ENCODE measurements around the gene RHBDL1.
A peak's percentile ranks its signal among the peaks of the same experiment; 100 is the strongest.
"Not testable (repeated sequence)": the region's sequence is repeated elsewhere in the genome, so short reads cannot be mapped to it uniquely, and the experiment has no call there.

RHBDL1 gene

GRCh38 chr16:708019-708418, 32.5 kb downstream of the RHBDL1 start:
- DNase-seq, result no peak

- no peak for DNase-seq
Observed at GRCh38 chr16:708959-709358, 33.5 kb downstream of the RHBDL1 start.

DNA sequence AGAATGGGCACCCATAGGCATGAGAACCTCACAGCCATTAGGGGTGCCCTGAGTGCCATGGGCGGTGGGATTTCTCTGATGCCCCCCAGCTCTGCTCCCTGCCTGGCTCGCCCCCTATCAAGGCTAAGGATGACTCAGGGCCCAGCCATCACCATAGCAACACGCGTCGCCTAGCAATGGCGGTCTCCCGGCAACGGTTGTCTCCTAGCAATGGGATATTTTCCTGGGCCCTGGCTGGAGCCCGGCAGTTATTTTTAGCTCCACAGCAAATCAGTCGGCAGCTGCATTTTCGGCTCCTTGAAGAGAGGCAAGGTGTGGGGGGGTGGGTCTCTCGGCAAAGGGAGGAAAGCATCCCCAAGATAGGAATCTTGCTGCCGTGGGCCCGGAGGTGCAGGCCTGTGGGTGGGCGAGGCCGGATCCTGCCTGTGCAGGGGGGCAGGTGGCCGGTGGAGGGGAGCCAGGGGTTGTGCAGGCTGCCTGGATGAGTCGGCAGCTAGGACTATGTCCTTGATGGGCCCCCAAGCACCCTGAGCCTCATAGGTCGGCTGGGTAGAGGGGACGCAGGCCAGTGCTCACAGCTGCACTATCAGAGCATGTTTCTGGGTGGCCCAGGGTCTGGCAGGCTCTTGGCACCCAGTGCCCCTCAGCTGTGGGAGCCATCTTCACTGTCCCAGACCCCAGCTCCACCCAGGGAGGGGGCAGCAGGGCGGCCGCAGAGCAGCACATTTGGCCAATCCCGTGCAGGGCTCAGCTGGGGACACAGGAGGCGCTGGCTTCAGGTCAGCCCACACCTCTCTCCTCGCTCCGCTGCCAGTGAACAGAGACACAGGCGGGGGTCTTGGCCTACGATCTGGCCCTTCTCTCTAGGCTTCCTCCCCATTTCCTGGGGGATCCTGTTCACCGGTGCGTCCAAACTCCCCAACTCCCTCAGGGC, 34.4 kb downstream of the RHBDL1 start:
- peak; percentile 64 to 75 for DNase-seq

- no peak for DNase-seq
Observed at GRCh38 chr16:710500-711075, 35.1 kb downstream of the RHBDL1 start.

DNA sequence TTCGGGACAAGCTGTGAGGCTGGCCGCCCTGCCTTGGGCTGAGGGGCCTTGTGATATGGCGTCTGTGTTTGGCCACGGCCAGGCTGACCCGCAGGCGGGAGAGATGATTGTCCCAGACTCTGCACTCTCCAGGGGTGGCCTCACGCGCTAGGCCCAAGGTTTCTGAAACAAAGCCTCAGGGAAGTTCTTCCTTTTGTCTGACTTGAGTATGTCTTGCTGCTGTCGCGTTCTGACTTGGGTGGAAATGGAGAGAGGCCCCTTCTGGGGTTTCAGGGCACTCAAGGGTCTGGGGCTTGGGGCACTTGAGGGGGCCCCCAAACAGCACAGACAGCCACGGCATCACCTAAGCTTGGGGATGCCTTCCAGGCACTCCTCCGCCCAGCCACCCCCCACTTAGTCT, 35.6 kb downstream of the RHBDL1 start:
- DNase-seq, result no peak

GRCh38 chr16:711548-712320, 36.3 kb downstream of the RHBDL1 start:
- DNase-seq, result peak in 1 of 2 donors; percentile 63

GRCh38 chr16:712740-713250, 37.3 kb downstream of the RHBDL1 start:
- not testable (repeated sequence) for DNase-seq

DNA sequence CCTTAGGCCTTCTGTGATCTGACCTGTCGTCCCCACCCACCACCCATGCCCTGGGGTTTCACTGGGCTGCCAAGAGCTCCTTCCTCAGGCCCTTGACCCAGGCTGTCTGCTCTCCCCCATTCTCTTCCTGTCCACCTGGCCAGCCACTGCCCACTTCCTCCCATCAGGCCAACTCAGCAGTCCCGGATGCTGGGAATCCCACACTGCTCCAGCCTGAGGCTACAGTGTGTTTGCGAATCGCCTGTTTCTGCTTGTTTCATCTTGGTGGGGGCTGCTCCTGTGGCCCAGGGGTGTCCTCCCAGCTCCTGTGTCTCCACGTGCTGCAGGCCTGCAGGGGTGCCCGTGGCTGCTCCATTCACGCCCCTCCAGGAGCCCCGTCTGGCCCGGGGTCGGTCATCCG, 38.6 kb downstream of the RHBDL1 start:
- DNase-seq, result no peak

- DNase-seq, result peak; percentile 82 to 86
Observed at GRCh38 chr16:714558-715476, 39.3 kb downstream of the RHBDL1 start, which contains the start of gene METRN. TSS of gene METRN (plus strand) at chr16:715118. CDS start at chr16:715290, 172 bp downstream.

DNA sequence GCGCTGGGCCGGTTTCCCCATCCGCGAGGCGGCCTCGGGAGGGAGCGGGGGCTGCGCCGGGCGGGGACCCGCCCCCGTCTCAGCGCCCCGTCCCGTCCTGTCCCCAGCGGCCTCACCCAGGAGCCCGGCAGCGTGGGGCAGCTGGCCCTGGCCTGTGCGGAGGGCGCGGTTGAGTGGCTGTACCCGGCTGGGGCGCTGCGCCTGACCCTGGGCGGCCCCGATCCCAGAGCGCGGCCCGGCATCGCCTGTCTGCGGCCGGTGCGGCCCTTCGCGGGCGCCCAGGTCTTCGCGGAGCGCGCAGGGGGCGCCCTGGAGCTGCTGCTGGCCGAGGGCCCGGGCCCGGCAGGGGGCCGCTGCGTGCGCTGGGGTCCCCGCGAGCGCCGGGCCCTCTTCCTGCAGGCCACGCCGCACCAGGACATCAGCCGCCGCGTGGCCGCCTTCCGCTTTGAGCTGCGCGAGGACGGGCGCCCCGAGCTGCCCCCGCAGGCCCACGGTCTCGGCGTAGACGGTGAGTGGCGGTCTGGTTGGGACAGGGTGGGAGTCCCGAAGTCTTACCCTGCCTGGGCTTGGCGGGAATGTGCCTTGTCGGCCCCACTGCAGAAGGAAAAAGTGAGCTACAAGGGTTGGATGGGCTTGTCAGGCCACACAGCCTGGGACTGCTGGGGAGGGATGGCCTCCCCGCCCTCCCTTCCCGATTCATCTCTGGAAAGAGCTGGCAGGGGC, 40.2 kb downstream of the RHBDL1 start:
- no peak for DNase-seq

DNA sequence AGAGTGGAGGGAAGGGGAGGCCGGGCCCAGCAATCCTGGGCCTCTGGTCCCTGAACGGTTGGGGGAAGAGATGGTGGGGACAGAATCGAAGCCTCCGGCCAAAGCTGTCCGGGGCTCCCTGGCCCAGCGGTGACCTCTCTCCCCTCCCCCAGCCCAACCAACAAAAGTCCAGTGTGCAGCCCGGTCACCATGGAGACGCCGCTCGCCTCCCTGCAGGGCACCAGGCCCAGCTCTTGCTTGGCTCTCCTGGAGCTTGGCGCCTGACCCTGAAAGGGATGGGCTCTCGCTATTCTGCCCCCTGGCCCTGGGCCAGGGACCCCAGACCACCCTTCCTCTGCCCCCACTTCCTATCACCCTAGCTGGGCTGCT, 40.7 kb downstream of the RHBDL1 start:
- peak; percentile 86 to 89 for DNase-seq

DNA sequence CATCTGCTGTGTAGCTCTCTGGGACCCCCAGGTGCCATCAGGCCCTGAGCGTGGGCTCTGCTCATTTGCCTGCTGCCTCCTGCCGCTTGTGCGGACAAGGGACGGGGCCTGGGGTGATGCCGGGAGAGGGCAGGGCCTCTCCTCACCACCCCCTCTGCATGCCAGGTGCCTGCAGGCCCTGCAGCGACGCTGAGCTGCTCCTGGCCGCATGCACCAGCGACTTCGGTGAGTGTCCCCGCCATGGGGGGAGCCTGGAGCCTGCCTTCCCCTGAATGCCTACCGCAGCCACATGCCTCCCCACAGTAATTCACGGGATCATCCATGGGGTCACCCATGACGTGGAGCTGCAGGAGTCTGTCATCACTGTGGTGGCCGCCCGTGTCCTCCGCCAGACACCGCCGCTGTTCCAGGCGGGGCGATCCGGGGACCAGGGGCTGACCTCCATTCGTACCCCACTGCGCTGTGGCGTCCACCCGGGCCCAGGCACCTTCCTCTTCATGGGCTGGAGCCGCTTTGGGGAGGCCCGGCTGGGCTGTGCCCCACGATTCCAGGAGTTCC, 41.4 kb downstream of the RHBDL1 start:
- DNase-seq, result no peak

DNA sequence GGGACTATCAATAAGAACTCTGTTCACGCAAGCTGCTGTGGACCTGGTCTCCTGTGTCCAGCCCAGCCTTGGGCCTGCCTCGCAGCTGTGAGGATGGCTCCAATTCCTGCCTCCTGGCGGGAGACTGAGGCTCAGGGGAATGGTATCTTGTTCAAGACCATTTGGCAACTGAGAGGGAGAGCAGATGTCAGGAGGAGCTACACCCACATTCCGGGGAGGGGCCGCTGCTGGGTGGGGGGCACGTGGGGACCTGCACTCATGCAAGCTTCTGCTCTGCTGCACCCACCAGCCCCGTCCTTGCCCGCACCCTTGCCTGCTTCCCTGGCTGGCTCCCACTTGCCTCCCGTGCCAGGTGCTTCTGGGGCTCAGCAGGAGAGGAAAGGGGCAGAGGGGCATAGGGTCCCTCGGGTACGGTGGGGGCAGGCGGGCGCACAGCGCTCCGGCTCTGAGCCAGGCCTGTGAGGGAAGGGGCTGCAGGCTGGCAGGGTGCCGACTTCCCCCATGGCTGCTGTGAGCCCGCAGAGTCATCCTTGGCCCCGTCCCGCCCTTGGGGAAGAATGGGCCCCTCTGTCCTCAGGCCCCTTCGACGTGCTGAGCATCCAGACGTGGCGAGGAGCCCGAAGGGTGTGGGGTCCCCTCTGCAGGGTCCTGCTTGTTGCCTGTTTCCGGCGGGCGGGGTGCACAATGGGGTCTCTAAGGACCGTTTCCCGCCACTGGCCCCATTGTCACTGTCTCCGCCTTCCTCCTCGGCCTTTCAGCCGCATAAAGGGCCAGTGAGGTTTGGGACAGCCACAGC, 42.2 kb downstream of the RHBDL1 start:
- no peak for DNase-seq

- no peak for DNase-seq
Observed at GRCh38 chr16:718389-718788, 42.9 kb downstream of the RHBDL1 start.

DNA sequence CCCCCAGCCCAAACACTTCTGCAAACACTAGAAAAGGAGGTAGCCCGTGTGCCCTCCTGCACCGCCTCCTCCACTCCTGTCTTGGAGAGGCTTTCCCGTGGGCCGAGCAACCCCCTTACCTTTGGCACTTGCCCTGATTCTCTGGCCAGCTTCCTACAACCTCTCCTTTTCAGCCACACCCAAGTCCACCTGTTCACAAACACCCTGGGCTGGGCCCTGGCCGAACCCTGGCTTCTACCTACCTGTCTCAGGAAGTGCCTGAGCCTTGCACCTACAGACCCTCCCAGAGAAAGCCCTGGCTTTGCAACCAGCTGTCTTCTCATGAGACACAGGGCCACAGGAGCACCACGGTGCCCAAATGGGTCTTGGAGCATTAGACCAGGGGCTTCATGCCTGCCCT, 43.5 kb downstream of the RHBDL1 start:
- no peak for DNase-seq

- DNase-seq, result no peak
Observed at GRCh38 chr16:719815-720446, 44.5 kb downstream of the RHBDL1 start.

DNA sequence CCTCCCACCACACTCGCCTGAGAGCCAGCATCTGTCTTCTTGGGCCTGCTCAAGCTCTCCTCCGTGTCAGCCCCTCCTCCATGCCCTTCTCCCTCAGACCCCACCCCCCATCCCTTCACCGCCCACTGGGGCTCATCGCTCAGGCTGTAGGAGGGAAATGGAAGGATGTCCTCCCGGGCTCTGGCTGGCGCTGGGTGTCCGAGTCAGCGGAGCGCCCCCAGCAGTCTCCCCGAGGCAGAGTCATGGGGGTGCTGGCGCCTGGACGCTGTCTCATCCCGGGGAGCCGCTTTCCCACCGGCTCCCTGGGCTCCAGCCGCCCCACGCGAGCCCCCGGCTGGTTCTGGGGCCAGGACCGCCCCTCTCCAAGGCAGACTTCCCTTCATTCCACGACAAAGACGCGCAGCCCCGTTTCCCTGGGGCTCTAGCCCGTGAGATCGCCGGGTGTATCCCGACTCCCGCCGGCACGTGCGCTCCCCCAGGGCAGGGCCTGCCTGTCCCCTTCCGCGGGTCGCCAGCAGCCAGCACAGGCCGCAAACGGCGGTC, 45.0 kb downstream of the RHBDL1 start:
- peak; percentile 41 to 52 for DNase-seq

DNA sequence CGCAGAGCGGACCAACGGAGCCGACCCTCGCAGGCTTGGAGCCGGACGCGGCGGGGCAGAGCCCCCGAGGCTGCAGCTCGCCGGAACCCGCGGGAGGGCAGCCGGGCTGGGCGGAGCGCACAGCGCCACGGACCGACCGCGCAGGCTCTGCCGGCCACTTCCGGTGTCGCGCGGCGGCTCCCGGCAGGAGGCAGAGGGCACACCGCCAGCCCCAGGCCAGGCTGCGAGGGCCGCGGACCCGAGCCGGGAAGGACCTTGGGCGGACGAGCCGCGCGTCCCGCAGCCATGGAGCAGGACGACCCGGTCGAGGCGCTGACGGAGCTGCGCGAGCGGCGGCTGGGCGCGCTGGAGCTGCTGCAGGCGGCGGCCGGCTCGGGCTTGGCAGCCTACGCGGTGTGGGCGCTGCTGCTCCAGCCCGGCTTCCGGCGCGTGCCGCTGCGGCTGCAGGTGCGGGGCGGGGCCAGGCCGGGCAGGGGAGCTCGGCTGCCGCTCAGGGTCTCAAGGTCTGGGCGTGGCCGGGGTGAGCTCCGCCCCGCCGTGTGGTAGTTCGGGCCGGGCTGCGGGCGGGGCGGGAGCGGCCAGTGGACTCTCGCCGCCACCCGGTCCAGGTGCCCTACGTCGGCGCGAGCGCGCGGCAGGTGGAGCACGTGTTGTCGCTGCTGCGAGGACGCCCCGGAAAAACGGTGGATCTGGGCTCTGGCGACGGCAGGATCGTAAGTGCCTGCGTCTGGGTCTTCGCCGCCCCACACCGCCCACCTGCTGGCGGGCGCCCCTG, 45.7 kb downstream of the RHBDL1 start, which contains the start of gene ANTKMT:
ANTKMT (plus strand) TSS at position 157 of the 775 bp plus-strand sequence; CDS start at position 286, 129 bp downstream.
- peak; percentile 58 to 77 for DNase-seq

Data from hippocampal formation (tissue), 2 donors.